Raji (cell line): ENCODE data around the gene EHD4.

ENCODE experiments used
- POLR2A ChIP-seq: IDR thresholded peaks from 2 replicates; pipeline ENCODE4 v1.6.1; 2011; ENCODE audit warnings: low read depth, low read length, control low read depth; ENCODE audit not compliant: insufficient read depth

Gene EHD4

GRCh38 chr15:41988896-41989572 lies 16.7 kb upstream of the EHD4 start:
- no peak for TF ChIP-seq POLR2A

DNA sequence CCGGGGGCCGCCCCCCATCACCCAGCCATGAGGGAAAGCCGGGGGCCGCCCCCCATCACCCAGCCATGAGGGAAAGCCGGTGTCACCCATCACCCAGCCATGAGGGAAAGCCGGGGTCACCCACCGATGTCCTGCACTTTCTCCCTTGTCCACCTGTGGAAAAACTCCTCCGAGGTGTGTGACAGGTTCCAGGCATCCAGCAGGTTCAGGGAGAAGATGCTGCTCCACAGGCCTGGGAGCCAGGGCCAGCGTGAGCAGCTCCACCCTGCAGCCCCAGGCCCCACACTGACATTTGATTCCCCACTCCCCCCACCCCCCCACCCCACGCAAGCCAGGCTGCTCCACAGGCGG lies 15.5 kb upstream of the EHD4 start:
- no peak for TF ChIP-seq POLR2A

DNA sequence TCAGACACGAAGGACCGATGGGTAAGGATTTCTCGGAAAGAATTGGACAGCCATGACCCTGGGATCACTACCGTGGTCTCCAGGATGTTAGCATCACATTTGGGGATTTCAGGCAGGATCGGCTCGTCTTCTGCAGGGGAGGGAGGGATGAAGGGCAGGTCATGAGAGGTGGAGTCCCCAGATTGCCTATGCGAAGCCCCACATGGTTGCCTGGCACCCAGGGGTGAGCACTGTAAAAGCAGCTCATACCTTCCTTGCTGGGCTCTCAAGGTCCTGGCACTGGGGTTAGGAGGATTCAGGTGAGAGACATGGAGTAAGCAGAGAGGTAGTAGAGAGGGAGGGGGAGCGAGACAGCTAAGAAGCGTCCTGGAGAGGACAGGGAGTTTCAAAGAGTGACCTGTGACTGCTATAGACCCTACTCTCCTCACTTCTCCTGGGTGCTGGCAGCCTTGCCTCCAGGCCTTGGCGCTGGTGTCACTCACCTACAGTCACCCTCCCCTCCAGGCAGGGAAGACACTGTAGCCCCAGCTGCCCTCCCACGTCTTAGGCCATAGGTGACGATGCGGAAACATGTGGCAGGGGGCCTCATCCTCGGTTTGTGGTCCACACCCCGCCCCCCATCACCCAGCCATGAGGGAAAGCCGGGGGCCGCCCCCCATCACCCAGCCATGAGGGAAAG lies 15.0 kb upstream of the EHD4 start:
- no peak for TF ChIP-seq POLR2A

- TF ChIP-seq POLR2A: no peak
Observed at GRCh38 chr15:41985236-41986160, 13.1 kb upstream of the EHD4 start.

DNA sequence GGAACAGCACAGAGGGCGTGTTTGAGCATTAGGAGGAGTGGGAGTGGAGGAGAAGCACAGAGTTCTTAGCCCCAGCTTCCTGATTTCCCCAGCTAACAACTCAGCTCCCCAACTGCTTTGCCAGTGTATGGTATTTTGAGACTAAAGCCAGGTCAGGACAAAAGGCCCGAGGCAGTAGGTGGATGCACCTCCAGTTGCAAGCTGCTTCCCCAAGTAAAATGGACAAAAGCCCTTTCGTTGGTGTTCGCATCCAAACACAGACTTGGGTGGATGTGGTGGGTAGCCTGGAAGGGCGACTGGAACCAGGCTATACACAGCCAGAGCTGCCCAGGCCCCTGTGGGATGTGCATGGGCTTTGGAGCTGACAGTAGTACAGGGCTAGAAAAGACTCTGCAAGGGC lies 12.3 kb upstream of the EHD4 start:
- TF ChIP-seq POLR2A: no peak

- no peak for TF ChIP-seq POLR2A
Observed at GRCh38 chr15:41983621-41984571, 11.5 kb upstream of the EHD4 start.

DNA sequence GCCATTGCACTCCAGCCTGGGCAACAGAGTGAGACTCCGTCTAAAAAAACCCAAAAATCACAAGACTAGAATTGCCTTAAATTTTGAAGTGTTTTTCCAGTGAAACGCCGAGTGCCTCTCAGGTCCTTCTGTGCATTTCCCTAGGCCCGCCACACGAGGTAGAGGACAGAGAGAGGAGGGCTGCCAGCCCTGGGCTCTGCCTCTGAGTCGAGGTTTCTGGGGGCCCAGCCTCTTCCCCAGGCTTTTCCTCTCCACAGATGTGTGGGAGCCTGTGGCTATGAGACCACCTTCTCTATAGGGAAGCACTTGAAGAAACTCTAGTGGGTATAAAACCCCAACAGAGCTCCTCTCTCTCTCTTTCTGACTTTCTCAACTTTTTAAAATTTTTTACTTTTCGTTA lies 10.9 kb upstream of the EHD4 start:
- TF ChIP-seq POLR2A: no peak

- TF ChIP-seq POLR2A: no peak
Observed at GRCh38 chr15:41982133-41982930, 10.0 kb upstream of the EHD4 start.

- no peak for TF ChIP-seq POLR2A
Observed at GRCh38 chr15:41981371-41982132, 9.2 kb upstream of the EHD4 start.

DNA sequence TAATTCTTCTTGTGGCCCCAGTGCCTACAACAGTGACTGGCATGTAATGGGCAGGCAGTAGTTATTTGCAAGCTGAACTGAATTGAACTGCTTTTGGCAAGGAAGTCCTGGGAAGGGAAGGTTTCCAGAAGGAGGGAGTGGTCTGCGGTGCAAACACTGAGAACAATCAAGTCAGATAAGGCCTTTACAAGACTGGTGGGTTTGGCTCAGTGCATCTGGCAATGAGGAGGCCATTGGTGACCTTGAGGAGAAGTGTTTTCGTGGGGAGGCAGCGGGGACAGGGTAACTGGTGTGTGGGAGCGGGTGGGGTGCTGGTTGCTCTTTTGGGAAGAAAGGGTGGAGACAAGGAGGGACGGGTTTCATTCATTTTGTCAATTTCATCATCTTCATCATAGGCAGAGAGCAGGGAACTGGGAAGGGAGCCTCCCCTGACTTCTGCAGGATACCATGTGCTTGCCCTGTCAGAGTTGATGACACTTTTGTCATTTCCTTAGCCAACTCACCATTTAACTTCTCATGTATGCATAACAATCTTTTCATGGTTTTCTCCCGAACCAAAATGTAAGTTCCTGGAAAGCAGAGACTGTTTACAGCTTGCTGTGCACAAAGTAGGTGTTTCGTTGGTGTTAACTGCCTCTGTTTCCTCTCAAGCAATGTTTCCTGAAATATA lies 8.4 kb upstream of the EHD4 start:
- TF ChIP-seq POLR2A: no peak

- no peak for TF ChIP-seq POLR2A
Observed at GRCh38 chr15:41979493-41980266, 7.3 kb upstream of the EHD4 start.

- no peak for TF ChIP-seq POLR2A
Observed at GRCh38 chr15:41978534-41978933, 6.2 kb upstream of the EHD4 start.
